ENCODE measurements around the gene ABT1. TPM values are rescaled to one million over a fixed set of nuclear protein-coding genes. Genes with fewer than 3 reads are reported as not detected.

Gene ABT1
- total and polyA plus RNA-seq, 2 experiments from 2014 or later, result 23.4 to 32.1 TPM

GRCh38 chr6:26554447-26554696, 42.4 kb upstream of the ABT1 start:
- Histone ChIP-seq H2AFZ (peak overlapping the region; percentile 19), H3K4me1 (ENCODE audit: insufficient read depth) (no peaks in the 10 kb centered on the region)

GRCh38 chr6:26554697-26555504, 41.9 kb upstream of the ABT1 start:
- Histone ChIP-seq H3K36me3 (replicated peaks; ENCODE audit: insufficient read depth, low read depth) (no peaks in the 10 kb centered on the region), H3K4me3 (peak overlapping the region; percentile 63), H3K9me3 (ENCODE audit: low read depth) (no peaks in the 10 kb centered on the region), H3K4me1 (ENCODE audit: insufficient read depth) (no peaks in the 10 kb centered on the region), H4K20me1 (ENCODE audit: insufficient read depth, poor library complexity, severe bottlenecking) (no peaks in the 10 kb centered on the region), H3K79me2 (no peaks in the 10 kb centered on the region), H2AFZ (peak overlapping the region; percentile 54), H3K9me2 (replicated peaks; ENCODE audit: insufficient read depth) (no peaks in the 10 kb centered on the region), H3K27me3 (no peaks in the 10 kb centered on the region), H3K4me2 (peak overlapping the region; percentile 79), H3K27ac (peak overlapping the region; percentile 36)
- TF ChIP-seq EZH2 (IDR thresholded peaks at IDR 0.05; ENCODE audit: borderline replicate concordance) (no peak), CTCF (IDR thresholded peaks at IDR 0.05; ENCODE audit: poor library complexity) (no peak), EZH2phosphoT487 (IDR thresholded peaks at IDR 0.05; ENCODE audit: low read depth, severe bottlenecking, unreplicated experiment) (no peak)
- 3% methylated on average over 27 of the region's 27 CpGs for WGBS (ENCODE audit: low lambda C conversion rate, missing lambda C conversion rate)
- DNase-seq (ENCODE audit: low spot score), result peak; percentile 62

More at GRCh38 chr6:26554447-26554696, 42.4 kb upstream of the ABT1 start:
- H3K4me3 ChIP-seq, result peak overlapping the region; percentile 63
- 29% methylated on average over 1 of the region's 1 CpG for WGBS (ENCODE audit: low lambda C conversion rate, missing lambda C conversion rate)
- no peak for DNase-seq (ENCODE audit: low spot score)
- no peak for TF ChIP-seq EZH2 (IDR thresholded peaks at IDR 0.05; ENCODE audit: borderline replicate concordance)
- TF ChIP-seq CTCF (IDR thresholded peaks at IDR 0.05; ENCODE audit: poor library complexity), result no peak
- no peak for TF ChIP-seq EZH2phosphoT487 (IDR thresholded peaks at IDR 0.05; ENCODE audit: low read depth, severe bottlenecking, unreplicated experiment)
- no peaks in the 10 kb centered on the region for H3K9me3 ChIP-seq (ENCODE audit: low read depth)
- H3K36me3 ChIP-seq (replicated peaks; ENCODE audit: insufficient read depth, low read depth), result no peaks in the 10 kb centered on the region
- H3K27me3 ChIP-seq, result no peaks in the 10 kb centered on the region
- no peaks in the 10 kb centered on the region for H4K20me1 ChIP-seq (ENCODE audit: insufficient read depth, poor library complexity, severe bottlenecking)
- peak overlapping the region; percentile 38 for H3K27ac ChIP-seq
- no peaks in the 10 kb centered on the region for H3K79me2 ChIP-seq
- no peaks in the 10 kb centered on the region for H3K9me2 ChIP-seq (replicated peaks; ENCODE audit: insufficient read depth)
- peak overlapping the region; percentile 79 for H3K4me2 ChIP-seq

GRCh38 chr6:26555505-26556262, 41.1 kb upstream of the ABT1 start:
- H3K36me3 ChIP-seq (replicated peaks; ENCODE audit: insufficient read depth, low read depth), result no peaks in the 10 kb centered on the region
- H3K4me3 ChIP-seq, result peak overlapping the region; percentile 15
- peak overlapping the region; percentile 30 for H3K27ac ChIP-seq
- H3K4me1 ChIP-seq (ENCODE audit: insufficient read depth), result no peaks in the 10 kb centered on the region
- WGBS (ENCODE audit: low lambda C conversion rate, missing lambda C conversion rate), result 15% methylated on average over 19 of the region's 19 CpGs
- H3K79me2 ChIP-seq, result no peaks in the 10 kb centered on the region
- peak overlapping the region; percentile 54 for H2AFZ ChIP-seq
- H3K9me3 ChIP-seq (ENCODE audit: low read depth), result no peaks in the 10 kb centered on the region
- no peaks in the 10 kb centered on the region for H3K27me3 ChIP-seq
- H3K4me2 ChIP-seq, result peak overlapping the region; percentile 79
- H3K9me2 ChIP-seq (replicated peaks; ENCODE audit: insufficient read depth), result no peaks in the 10 kb centered on the region
- peak; percentile 32 for DNase-seq (ENCODE audit: low spot score)
- TF ChIP-seq EZH2 (IDR thresholded peaks at IDR 0.05; ENCODE audit: borderline replicate concordance) (no peak), CTCF (IDR thresholded peaks at IDR 0.05; ENCODE audit: poor library complexity) (no peak), EZH2phosphoT487 (IDR thresholded peaks at IDR 0.05; ENCODE audit: low read depth, severe bottlenecking, unreplicated experiment) (no peak)
- H4K20me1 ChIP-seq (ENCODE audit: insufficient read depth, poor library complexity, severe bottlenecking), result no peaks in the 10 kb centered on the region

Measured in hepatocyte (in vitro differentiated cells).